Stomach (tissue), 4 donors: ENCODE measurements around the gene SMIM44.

ENCODE experiments used
- POLR2A ChIP-seq, 4 donors: fragments of 450-650 bp; IDR thresholded peaks; one replicate each; pipeline ENCODE4 v1.6.1; 2016; ENCODE audit warnings: antibody characterized with exemption in 4 of 4, control low read depth in 2 of 4, mild to moderate bottlenecking in 1 of 4, moderate library complexity in 1 of 4
- POLR2AphosphoS5 ChIP-seq, 3 donors: sonication (generic); formaldehyde crosslinking; IDR thresholded peaks; one replicate each; pipeline ENCODE4 v1.6.1; 2016; ENCODE audit warnings: antibody characterized with exemption in 3 of 3
- TF ChIP-seq, protein P1 (sequence below), 7 experiments: fragments of 450-650 bp in 4 of 7; fragments of 200-600 bp in 3 of 7; sonication (generic) in 3 of 7; IDR thresholded peaks; one replicate each; pipeline ENCODE4 v1.5.1; 2016 to 2019; ENCODE audit warnings: antibody characterized with exemption in 7 of 7, control low read depth in 2 of 7, mild to moderate bottlenecking in 1 of 7

DNA sequence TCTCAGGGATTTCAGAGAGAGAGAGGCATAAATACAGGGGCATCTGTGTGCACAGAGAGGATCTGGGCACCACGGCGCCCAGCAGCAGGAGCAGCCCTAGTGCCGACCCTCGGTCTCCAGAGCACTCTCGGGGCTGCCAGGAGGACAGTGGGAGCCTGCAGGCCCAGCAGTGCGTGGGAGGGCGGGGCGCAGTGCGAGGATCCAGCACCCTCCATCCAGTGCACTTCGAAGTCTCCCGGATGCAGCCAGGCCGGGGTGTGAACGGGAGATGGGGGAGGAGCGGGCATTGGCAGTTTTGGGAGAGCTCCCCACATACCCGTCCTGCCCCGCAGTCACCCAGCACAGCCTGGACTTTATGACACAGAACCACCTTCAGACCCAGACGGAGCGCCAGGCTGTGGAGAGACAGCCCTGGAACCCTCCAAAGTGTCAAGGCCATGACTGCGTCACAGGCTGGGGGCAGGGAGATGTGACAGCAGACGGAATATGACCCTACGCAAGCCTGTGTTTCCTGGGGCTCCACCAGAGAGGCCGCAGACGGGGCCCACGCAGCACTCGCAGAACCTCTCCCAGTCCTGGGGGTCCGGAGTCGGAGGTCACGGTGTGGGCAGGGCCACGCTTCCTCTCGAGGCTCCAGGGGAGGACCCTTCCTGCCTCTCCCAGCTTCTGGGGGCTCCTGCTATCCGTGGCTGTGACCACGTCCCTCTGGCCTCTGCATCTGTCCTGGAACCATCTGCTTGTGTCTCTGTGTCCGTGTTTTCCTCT, 41.0 kb upstream of the SMIM44 start:
- TF ChIP-seq, protein P1, sequence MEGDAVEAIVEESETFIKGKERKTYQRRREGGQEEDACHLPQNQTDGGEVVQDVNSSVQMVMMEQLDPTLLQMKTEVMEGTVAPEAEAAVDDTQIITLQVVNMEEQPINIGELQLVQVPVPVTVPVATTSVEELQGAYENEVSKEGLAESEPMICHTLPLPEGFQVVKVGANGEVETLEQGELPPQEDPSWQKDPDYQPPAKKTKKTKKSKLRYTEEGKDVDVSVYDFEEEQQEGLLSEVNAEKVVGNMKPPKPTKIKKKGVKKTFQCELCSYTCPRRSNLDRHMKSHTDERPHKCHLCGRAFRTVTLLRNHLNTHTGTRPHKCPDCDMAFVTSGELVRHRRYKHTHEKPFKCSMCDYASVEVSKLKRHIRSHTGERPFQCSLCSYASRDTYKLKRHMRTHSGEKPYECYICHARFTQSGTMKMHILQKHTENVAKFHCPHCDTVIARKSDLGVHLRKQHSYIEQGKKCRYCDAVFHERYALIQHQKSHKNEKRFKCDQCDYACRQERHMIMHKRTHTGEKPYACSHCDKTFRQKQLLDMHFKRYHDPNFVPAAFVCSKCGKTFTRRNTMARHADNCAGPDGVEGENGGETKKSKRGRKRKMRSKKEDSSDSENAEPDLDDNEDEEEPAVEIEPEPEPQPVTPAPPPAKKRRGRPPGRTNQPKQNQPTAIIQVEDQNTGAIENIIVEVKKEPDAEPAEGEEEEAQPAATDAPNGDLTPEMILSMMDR (IDR thresholded peaks at IDR 0.05) = no peak
- no peak for TF ChIP-seq POLR2AphosphoS5 (IDR thresholded peaks at IDR 0.05)
- TF ChIP-seq POLR2A (IDR thresholded peaks at IDR 0.05) = no peak
